H9 (cell line): Measurements from ENCODE around the gene TSPAN13. TPM values are rescaled to one million over a fixed set of nuclear protein-coding genes. Genes with fewer than 3 reads are reported as not detected.

Source experiments
- DNase-seq: peaks from one replicate; pipeline ENCODE4 v3.0.0-alpha.2; 2017
- H2AFZ ChIP-seq: one replicate; pipeline ENCODE4 v1.6.1; 2013; ENCODE audit warnings: mild to moderate bottlenecking, low read length, control low read depth, moderate library complexity
- H2AK5ac ChIP-seq: 2 replicates; pipeline ENCODE4 v1.6.1; 2013; ENCODE audit warnings: low read length, control low read depth, mixed read lengths; ENCODE audit not compliant: insufficient read length
- H2BK120ac ChIP-seq: one replicate; pipeline ENCODE4 v1.6.1; 2013; ENCODE audit warnings: low read depth, mild to moderate bottlenecking, low read length, control low read depth, inconsistent platforms; ENCODE audit not compliant: poor library complexity, severe bottlenecking
- H2BK12ac ChIP-seq: 2 replicates; pipeline ENCODE4 v1.6.1; 2013; ENCODE audit warnings: low read length, control low read depth, mixed read lengths, low read depth; ENCODE audit not compliant: insufficient read length
- H2BK15ac ChIP-seq: 2 replicates; pipeline ENCODE4 v1.6.1; 2013; ENCODE audit warnings: low read depth, low read length, control low read depth
- H2BK20ac ChIP-seq: one replicate; pipeline ENCODE4 v1.6.1; 2013; ENCODE audit warnings: low read depth, mild to moderate bottlenecking, low read length, control low read depth, inconsistent platforms; ENCODE audit not compliant: poor library complexity, severe bottlenecking
- H2BK5ac ChIP-seq: 2 replicates; pipeline ENCODE4 v1.6.1; 2013; ENCODE audit warnings: low read length, control low read depth, mixed read lengths; ENCODE audit not compliant: insufficient read length
- H3K14ac ChIP-seq: 2 replicates; pipeline ENCODE4 v1.6.1; 2013; ENCODE audit warnings: low read length, control low read depth; ENCODE audit not compliant: insufficient read depth
- H3K18ac ChIP-seq: 2 replicates; pipeline ENCODE4 v1.6.1; 2013; ENCODE audit warnings: low read depth, mild to moderate bottlenecking, mixed read lengths, low read length, control low read depth; ENCODE audit not compliant: insufficient read length
- H3K23ac ChIP-seq: 2 replicates; pipeline ENCODE4 v1.6.1; 2013; ENCODE audit warnings: low read length, control low read depth, mixed read lengths, low read depth; ENCODE audit not compliant: insufficient read length
- H3K23me2 ChIP-seq: 2 replicates; pipeline ENCODE4 v1.6.1; 2013; ENCODE audit warnings: low read depth, mild to moderate bottlenecking, mixed read lengths, low read length, control low read depth; ENCODE audit not compliant: insufficient read length, poor library complexity, severe bottlenecking
- H3K27ac ChIP-seq: 2 replicates; pipeline ENCODE4 v1.5.1; 2013; ENCODE audit warnings: low read length, control low read depth, mixed read lengths, low read depth; ENCODE audit not compliant: insufficient read length
- H3K27me3 ChIP-seq: 2 replicates; pipeline ENCODE4 v1.6.1; 2013; ENCODE audit warnings: low read length, control low read depth, inconsistent platforms; ENCODE audit not compliant: insufficient read depth
- H3K4ac ChIP-seq: 2 replicates; pipeline ENCODE4 v1.6.1; 2013; ENCODE audit warnings: low read depth, mild to moderate bottlenecking, control low read depth, inconsistent platforms, low read length, moderate library complexity
- H3K4me1 ChIP-seq: 2 replicates; pipeline ENCODE4 v1.6.1; 2013; ENCODE audit warnings: low read length, control low read depth, inconsistent platforms; ENCODE audit not compliant: insufficient read depth
- H3K4me2 ChIP-seq: 2 replicates; pipeline ENCODE4 v1.6.1; 2013; ENCODE audit warnings: low read length, control low read depth, mixed read lengths; ENCODE audit not compliant: insufficient read length, insufficient read depth
- H3K56ac ChIP-seq: 2 replicates; pipeline ENCODE4 v1.6.1; 2013; ENCODE audit warnings: low read depth, mild to moderate bottlenecking, mixed read lengths, low read length, control low read depth; ENCODE audit not compliant: insufficient read length
- H3K79me1 ChIP-seq: 2 replicates; pipeline ENCODE4 v1.6.1; 2013; ENCODE audit warnings: low read depth, mild to moderate bottlenecking, moderate library complexity, low read length, control low read depth, inconsistent platforms; ENCODE audit not compliant: insufficient read depth, poor library complexity, severe bottlenecking
- H3K79me2 ChIP-seq: 2 replicates; pipeline ENCODE4 v1.6.1; 2013; ENCODE audit warnings: low read length, control low read depth, inconsistent platforms; ENCODE audit not compliant: insufficient read depth
- H3K9ac ChIP-seq: 2 replicates; pipeline ENCODE4 v1.6.1; 2013; ENCODE audit warnings: low read length, control low read depth, mixed read lengths; ENCODE audit not compliant: insufficient read length; ENCODE audit errors: extremely low read depth
- H3K9me3 ChIP-seq: one replicate; pipeline ENCODE4 v1.6.1; 2013; ENCODE audit warnings: low read depth, low read length, inconsistent platforms; ENCODE audit not compliant: control insufficient read depth
- H3T11ph ChIP-seq: one replicate; pipeline ENCODE4 v1.6.1; 2013; ENCODE audit warnings: mild to moderate bottlenecking, low read length, control low read depth, inconsistent platforms
- H4K20me1 ChIP-seq: one replicate; pipeline ENCODE4 v1.6.1; 2013; ENCODE audit not compliant: control insufficient read depth, insufficient read length, insufficient read depth
- H4K5ac ChIP-seq: 2 replicates; pipeline ENCODE4 v1.6.1; 2013; ENCODE audit warnings: low read depth, mild to moderate bottlenecking, mixed read lengths, low read length, control low read depth; ENCODE audit not compliant: insufficient read length
- H4K8ac ChIP-seq: replicated peaks from 2 replicates; pipeline ENCODE4 v1.6.1; 2013; ENCODE audit warnings: low read length, control low read depth, mixed read lengths, low read depth; ENCODE audit not compliant: insufficient read length
- H4K91ac ChIP-seq: 2 replicates; pipeline ENCODE4 v1.6.1; 2013; ENCODE audit warnings: low read depth, mild to moderate bottlenecking, moderate library complexity, mixed read lengths, low read length, control low read depth; ENCODE audit not compliant: insufficient read length
- H3K27ac Mint-ChIP-seq, 3 experiments: 2 replicates in 2 of 3; 3 replicates in 1 of 3; pipeline ENCODE4 v1.8.0; 2020 to 2021; ENCODE audit warnings: mixed read lengths in 3 of 3, mild to moderate bottlenecking in 1 of 3, moderate library complexity in 1 of 3
- H3K27me3 Mint-ChIP-seq: 2 replicates; pipeline ENCODE4 v1.8.0; 2021; ENCODE audit warnings: low read depth, mild to moderate bottlenecking, moderate library complexity, mixed read lengths
- H3K36me3 Mint-ChIP-seq, 3 experiments: 2 replicates in 2 of 3; 3 replicates in 1 of 3; pipeline ENCODE4 v1.8.0; 2020 to 2021; ENCODE audit warnings: low read depth in 3 of 3, mixed read lengths in 3 of 3; ENCODE audit not compliant: insufficient read depth in 1 of 3
- H3K4me1 Mint-ChIP-seq, 2 experiments: 2 replicates each; pipeline ENCODE4 v1.8.0; 2020; ENCODE audit warnings: mixed read lengths in 2 of 2
- H3K4me3 Mint-ChIP-seq, 2 experiments: 2 replicates in 1 of 2; 3 replicates in 1 of 2; pipeline ENCODE4 v1.8.0; 2020 to 2021; ENCODE audit warnings: mild to moderate bottlenecking in 2 of 2, mixed read lengths in 2 of 2, moderate library complexity in 1 of 2
- H3K9me3 Mint-ChIP-seq, 2 experiments: 2 replicates in 1 of 2; 3 replicates in 1 of 2; pipeline ENCODE4 v1.8.0; 2020; ENCODE audit warnings: mild to moderate bottlenecking in 2 of 2, mixed read lengths in 2 of 2, moderate library complexity in 1 of 2
- CTCF ChIP-seq: fragments of 200-600 bp; sonication (generic); conservative IDR thresholded peaks from 3 replicates; pipeline ENCODE4 v1.8.0; 2021; ENCODE audit warnings: antibody characterized with exemption, mild to moderate bottlenecking
- WGBS: extraction: QIAGEN DNeasy Blood & Tissue Kit; methylation state at CpG from one replicate; pipeline ENCODE4 v1.1.7; 2013; ENCODE audit warnings: missing lambda C conversion rate, low lambda C conversion rate, mixed read lengths; ENCODE audit not compliant: insufficient read length; ENCODE audit errors: extremely low coverage; 5-methylcytosine and 5-hydroxymethylcytosine counted together
- total RNA-seq: library from RNA; stranded (reverse); gene quantifications from 2 replicates; pipeline ENCODE4 v1.2.1, GENCODE V29; 2021

TSPAN13 gene
- total RNA-seq, 1 experiment from 2014 or later = 18.7 TPM

- Mint-ChIP-seq H3K27me3 (no peaks in the 10 kb centered on the region), H3K4me3 (no peak overlapping the region; a peak in 1 of 5 replicates), H3K9me3 (no peaks in the 10 kb centered on the region), H3K27ac (peak overlapping the region in 1 of 3 experiments; percentile 87; a peak in 1 of 7 replicates), H3K4me1 (no peaks in the 10 kb centered on the region), H3K36me3 (0 out of 7 replicates have a peak, but pooled peaks cover 0 to 2% (median 0%) of the 10 kb centered on the region in 3 experiments)
- Histone ChIP-seq H2BK120ac (no peak overlapping the region), H3K4me2 (no peak overlapping the region), H3K27ac (no peak overlapping the region), H3K79me1 (no peaks in the 10 kb centered on the region), H3K4ac (no peak overlapping the region), H2AK5ac (no peak overlapping the region), H3K56ac (no peak overlapping the region), H3T11ph (no peak overlapping the region), H3K79me2 (no peaks in the 10 kb centered on the region), H2BK20ac (no peak overlapping the region), H4K91ac (no peak overlapping the region), H3K18ac (no peak overlapping the region), H4K20me1 (no peaks in the 10 kb centered on the region), H2AFZ (no peak overlapping the region), H2BK12ac (no peak overlapping the region), H2BK15ac (no peak overlapping the region), H3K9ac (no peak overlapping the region), H3K23ac (no peak overlapping the region), H2BK5ac (no peak overlapping the region), H3K9me3 (no peaks in the 10 kb centered on the region), H3K14ac (no peak overlapping the region), H4K5ac (no peak overlapping the region), H3K23me2 (no peaks in the 10 kb centered on the region), H4K8ac (no peak overlapping the region), H3K4me1 (no peaks in the 10 kb centered on the region), H3K27me3 (no peaks in the 10 kb centered on the region)
- TF ChIP-seq CTCF = no peak
- DNase-seq = no peak
- no CpG with 5 or more reads among the region's 10 CpGs for WGBS
Observed at GRCh38 chr7:16728811-16729210, 24.7 kb upstream of the TSPAN13 start.
